ENCODE data around the gene NEUROG1.

Gene NEUROG1

DNA sequence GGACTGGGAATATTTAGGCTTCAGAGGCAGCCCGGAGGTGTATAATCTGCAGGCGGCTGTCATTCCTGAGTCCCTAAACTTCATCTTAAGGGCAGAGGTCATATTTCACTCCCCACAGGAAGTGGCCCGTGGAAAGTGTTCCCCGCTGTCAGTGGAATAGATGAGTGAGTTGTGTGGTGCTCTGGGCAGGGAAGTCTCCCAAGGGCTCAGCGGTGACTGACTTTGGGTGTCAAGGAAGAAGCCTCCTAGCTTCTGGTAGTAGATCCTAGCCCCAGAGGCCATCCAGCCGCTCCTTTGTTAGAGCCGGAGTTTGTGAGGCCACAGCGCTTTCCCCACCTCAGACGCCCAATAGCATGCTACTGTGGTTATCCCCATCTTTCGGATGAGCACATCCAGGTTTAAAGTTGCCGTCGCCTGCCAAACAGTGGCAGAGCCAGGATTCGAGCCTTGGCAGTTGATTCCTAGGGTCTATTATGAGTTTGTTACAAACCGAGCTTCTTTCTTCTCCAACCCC is 44.7 kb downstream of the NEUROG1 start:
- FAIRE-seq: no peak
- TF ChIP-seq POU2F2 (IDR thresholded peaks at IDR 0.05; ENCODE audit: low read depth, low read length): no peak
- no peak for TF ChIP-seq POLR2AphosphoS5 (IDR thresholded peaks at IDR 0.05; ENCODE audit: low read depth, low read length)
- no peak for TF ChIP-seq POLR2A (IDR thresholded peaks at IDR 0.05; ENCODE audit: low read depth, low read length)
- no peak for TF ChIP-seq PAX5 (IDR thresholded peaks at IDR 0.05; ENCODE audit: insufficient read depth, low read length, severe bottlenecking)
- TF ChIP-seq SPI1 (IDR thresholded peaks at IDR 0.05; ENCODE audit: low read depth, low read length): no peak
- TF ChIP-seq TAF1 (IDR thresholded peaks at IDR 0.05; ENCODE audit: low read depth, low read length): no peak
- DNase-seq (ENCODE audit: insufficient read length, low spot score): no peak

DNA sequence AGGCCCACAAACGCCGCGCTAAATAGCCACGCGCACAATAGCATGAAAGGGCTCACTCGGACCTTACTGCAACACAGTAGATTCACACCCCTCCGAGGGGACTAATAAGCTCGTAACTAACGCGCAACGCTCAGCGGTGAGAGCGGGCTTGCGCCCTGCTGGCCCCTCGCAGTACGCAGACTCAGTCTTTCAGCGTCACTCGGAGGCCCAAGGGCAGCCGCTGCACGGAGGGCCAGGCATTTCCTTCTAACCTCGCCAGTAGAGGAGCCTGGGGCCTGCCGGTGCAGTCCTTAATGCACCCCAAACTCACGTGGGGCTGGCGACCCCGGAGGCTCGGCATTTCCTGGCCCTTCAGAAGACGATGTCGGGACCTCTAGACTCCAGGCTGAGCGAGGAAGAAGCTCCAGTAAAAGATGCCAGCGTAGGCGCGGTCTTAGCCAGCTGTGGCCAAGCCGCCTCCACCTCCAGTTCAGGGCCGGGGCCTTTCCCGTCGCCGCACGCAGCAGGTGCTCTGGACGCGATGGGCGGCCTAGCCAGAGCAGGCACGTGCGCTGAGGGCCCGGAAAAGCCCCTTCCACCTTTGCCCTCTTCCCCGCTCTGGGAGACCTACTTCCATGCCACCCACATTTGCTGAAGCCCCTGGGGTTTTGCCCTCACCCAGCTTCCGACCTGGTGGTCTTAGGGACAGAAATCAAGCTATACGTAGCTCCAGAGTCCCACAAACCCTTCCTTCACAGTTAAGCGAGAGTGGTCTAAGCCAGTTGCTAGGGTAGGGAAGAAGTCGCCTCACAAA is 45.3 kb downstream of the NEUROG1 start:
- TF ChIP-seq SPI1 (IDR thresholded peaks at IDR 0.05; ENCODE audit: low read depth, low read length) (no peak), POU2F2 (IDR thresholded peaks at IDR 0.05; ENCODE audit: low read depth, low read length) (no peak), POLR2A (IDR thresholded peaks at IDR 0.05; ENCODE audit: low read depth, low read length) (no peak), POLR2AphosphoS5 (IDR thresholded peaks at IDR 0.05; ENCODE audit: low read depth, low read length) (no peak), PAX5 (IDR thresholded peaks at IDR 0.05; ENCODE audit: insufficient read depth, low read length, severe bottlenecking) (no peak), TAF1 (IDR thresholded peaks at IDR 0.05; ENCODE audit: low read depth, low read length) (no peak)
- no peak for FAIRE-seq
- DNase-seq (ENCODE audit: insufficient read length, low spot score): no peak

DNA sequence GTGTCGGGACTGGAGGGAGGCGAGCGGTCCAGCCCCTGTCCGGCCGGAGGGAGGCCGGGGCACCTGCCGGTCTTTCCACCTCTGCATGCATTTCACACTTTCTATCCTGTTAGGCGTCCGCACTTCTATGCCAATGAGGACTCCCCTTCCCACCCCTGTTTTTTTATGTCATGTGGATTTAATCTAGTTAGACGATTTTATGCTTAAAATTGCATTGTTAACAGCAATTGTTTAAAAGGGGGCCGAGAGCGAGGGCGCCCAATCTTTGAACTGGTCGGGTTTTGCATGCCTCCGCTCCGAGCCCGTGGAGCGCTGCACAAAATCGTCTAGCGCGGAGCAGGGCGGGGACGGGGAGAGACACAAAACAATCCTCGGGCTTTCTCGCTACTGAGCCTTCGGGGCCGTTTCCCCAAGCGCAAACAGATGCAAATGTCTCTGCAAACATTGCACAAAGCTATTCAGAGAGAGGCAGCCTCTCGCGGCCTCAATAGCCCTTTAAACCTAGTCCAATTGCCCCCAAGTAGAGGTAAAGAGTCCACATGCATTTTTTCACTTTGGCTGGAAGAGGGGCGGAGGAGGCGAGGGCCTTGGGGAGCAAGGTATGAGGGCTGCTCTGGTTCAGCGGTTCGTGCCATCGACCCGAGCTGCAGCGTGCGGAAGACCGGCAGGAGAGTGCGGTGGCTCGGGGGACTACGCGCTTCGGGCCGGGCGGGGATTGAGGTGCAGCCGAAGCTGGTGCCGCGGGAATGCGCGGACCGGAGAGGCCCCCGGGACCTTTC is 46.1 kb downstream of the NEUROG1 start:
- no peak for FAIRE-seq
- no peak for DNase-seq (ENCODE audit: insufficient read length, low spot score)
- TF ChIP-seq POLR2A (IDR thresholded peaks at IDR 0.05; ENCODE audit: low read depth, low read length) (no peak), SPI1 (IDR thresholded peaks at IDR 0.05; ENCODE audit: low read depth, low read length) (no peak), TAF1 (IDR thresholded peaks at IDR 0.05; ENCODE audit: low read depth, low read length) (no peak), PAX5 (IDR thresholded peaks at IDR 0.05; ENCODE audit: insufficient read depth, low read length, severe bottlenecking) (no peak), POU2F2 (IDR thresholded peaks at IDR 0.05; ENCODE audit: low read depth, low read length) (no peak), POLR2AphosphoS5 (IDR thresholded peaks at IDR 0.05; ENCODE audit: low read depth, low read length) (no peak)

DNA sequence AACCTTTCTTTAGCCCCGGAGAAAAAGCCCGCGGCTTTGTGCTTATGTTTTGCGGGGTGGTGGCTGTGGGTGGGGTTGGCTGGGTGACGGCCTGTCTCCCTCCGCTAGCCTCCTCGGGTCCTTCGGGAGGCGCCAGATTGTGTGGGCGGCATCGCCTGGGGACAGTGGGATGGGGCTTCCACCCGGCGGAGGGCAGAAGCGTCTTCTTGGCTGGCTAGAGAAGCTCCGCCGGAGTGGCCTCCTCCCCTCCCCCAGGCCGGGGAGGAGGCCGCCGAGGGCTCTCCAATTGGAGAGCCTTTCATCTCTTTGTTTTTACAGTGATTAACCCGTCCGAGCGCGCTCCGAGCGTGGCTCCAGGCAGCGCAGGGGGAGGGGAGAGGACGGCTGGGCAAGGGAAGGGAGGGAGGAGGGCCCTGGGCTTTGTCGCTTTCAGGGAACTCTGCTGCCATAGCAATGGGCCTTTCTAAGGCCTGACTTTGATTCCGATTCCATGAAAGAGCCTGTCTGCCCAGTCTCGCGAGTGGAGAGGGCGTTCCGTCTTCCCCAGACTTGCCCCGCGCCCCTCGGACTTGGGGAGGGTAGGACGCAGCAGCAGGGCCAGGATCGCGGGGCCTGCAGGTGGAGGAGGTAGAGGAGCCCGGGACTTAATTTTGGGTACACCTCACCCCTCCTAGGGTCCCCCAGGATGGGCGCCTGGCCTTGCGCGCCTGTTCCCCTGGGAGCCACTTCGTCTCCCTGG is 46.9 kb downstream of the NEUROG1 start:
- no peak for DNase-seq (ENCODE audit: insufficient read length, low spot score)
- no peak for FAIRE-seq
- TF ChIP-seq POLR2A (IDR thresholded peaks at IDR 0.05; ENCODE audit: low read depth, low read length): no peak
- TF ChIP-seq SPI1 (IDR thresholded peaks at IDR 0.05; ENCODE audit: low read depth, low read length): no peak
- TF ChIP-seq POLR2AphosphoS5 (IDR thresholded peaks at IDR 0.05; ENCODE audit: low read depth, low read length): no peak
- TF ChIP-seq POU2F2 (IDR thresholded peaks at IDR 0.05; ENCODE audit: low read depth, low read length): no peak

DNA sequence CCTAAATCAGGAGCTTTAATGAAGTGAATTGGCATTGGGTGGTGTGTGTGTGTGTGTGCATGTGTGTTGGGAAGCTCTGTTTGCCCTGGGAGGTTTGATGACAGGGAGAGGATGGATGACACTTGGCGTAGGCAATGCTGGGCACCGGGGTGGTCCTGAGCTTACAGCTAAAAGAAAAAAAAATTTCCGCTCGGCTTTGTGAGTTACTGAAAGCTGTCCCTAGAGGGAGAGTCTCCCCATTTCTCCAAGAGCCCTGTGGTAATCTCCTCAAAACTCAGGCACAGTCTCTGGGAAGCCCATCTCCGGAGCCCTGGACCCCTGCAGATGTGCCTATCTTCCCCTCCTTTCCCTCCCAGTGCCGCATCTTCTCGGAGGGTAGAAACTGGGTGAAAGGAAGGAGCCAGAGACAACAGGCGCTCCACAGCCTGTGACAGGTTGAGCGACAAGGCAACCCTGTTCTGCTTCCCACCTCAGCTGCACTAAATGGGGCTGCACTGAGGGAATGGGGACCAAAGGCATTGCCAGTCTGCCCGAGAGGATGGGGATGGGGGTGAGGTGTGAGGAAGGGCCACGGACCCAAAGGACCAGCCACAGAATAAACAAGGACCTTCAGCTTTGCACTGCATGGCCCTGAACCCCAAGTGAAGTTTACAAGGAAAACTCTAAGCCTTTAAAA is 47.8 kb downstream of the NEUROG1 start:
- TF ChIP-seq SPI1 (IDR thresholded peaks at IDR 0.05; ENCODE audit: low read depth, low read length) (no peak), PAX5 (IDR thresholded peaks at IDR 0.05; ENCODE audit: insufficient read depth, low read length, severe bottlenecking) (no peak), POLR2AphosphoS5 (IDR thresholded peaks at IDR 0.05; ENCODE audit: low read depth, low read length) (no peak), POLR2A (IDR thresholded peaks at IDR 0.05; ENCODE audit: low read depth, low read length) (no peak), TAF1 (IDR thresholded peaks at IDR 0.05; ENCODE audit: low read depth, low read length) (no peak)
- FAIRE-seq: no peak
- no peak for DNase-seq (ENCODE audit: insufficient read length, low spot score)

DNA sequence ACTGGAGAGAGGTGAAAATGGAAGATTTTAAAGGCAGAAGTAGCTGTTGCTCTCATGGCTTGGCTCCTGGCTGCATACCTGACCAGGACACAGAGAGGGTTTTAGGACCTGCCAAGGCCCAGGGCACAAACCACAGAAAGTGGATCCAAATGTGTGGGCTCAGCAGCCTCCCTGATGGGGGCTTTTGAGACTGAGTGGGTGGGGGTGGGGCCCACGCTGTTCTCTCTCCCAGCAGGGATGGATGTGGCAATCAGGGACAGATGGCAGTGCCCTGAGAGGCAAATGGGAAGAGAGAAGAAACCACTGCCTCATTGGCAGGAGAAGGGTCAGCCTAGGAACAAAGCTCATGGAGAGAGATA is 48.7 kb downstream of the NEUROG1 start:
- no peak for TF ChIP-seq PAX5 (IDR thresholded peaks at IDR 0.05; ENCODE audit: insufficient read depth, low read length, severe bottlenecking)
- TF ChIP-seq SPI1 (IDR thresholded peaks at IDR 0.05; ENCODE audit: low read depth, low read length): no peak
- TF ChIP-seq POLR2AphosphoS5 (IDR thresholded peaks at IDR 0.05; ENCODE audit: low read depth, low read length): no peak
- TF ChIP-seq POLR2A (IDR thresholded peaks at IDR 0.05; ENCODE audit: low read depth, low read length): no peak
- TF ChIP-seq TAF1 (IDR thresholded peaks at IDR 0.05; ENCODE audit: low read depth, low read length): no peak
- TF ChIP-seq POU2F2 (IDR thresholded peaks at IDR 0.05; ENCODE audit: low read depth, low read length): no peak
- FAIRE-seq: no peak

DNA sequence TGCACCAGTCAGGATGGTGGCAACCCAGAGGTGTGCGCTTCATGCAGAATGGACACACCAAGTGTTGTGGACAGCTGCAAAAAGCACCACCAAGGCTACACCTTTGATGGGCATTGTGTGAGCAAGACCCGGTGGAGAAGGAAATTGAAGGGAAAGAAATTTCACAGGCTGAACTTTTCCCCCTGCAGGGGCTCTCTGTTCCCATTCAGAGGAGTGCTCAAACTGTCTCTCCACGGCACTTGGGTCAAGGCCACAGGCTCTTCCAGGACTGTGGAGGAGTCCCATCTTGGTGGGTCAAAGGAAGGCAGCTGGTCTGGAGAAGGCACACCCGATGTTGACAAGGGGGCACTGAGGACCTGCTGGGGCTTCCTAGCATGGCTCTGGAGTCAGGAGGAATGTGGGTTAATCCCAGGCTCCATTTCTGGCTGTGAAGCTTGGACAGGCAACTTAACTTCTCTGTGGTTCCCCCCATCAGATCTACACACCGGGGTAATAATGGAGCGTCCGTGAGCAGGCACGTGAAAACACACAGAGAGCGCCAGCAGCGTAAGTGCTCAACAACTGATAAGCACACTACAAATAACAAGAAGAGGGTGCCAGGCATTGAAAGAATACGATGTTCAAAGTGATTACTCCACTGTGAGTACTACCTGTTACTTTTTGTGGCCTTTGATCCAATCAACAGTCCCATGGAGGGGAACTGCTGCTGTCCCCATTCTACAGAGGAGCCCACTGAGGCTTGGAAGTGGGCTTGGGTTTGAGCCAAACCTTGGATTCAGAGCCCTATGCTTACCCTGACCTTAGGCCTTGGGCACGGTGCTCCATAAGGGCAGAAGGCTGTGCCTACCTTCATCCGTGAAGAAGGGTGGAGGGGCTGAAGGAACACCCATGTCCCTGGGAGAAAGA is 49.4 kb downstream of the NEUROG1 start:
- TF ChIP-seq POLR2AphosphoS5 (IDR thresholded peaks at IDR 0.05; ENCODE audit: low read depth, low read length) (no peak), SPI1 (IDR thresholded peaks at IDR 0.05; ENCODE audit: low read depth, low read length) (no peak)
- DNase-seq (ENCODE audit: insufficient read length, low spot score): no peak
- FAIRE-seq: no peak

More for the DNA sequence above, 48.7 kb downstream of the NEUROG1 start:
- DNase-seq (ENCODE audit: insufficient read length, low spot score): no peak

DNA sequence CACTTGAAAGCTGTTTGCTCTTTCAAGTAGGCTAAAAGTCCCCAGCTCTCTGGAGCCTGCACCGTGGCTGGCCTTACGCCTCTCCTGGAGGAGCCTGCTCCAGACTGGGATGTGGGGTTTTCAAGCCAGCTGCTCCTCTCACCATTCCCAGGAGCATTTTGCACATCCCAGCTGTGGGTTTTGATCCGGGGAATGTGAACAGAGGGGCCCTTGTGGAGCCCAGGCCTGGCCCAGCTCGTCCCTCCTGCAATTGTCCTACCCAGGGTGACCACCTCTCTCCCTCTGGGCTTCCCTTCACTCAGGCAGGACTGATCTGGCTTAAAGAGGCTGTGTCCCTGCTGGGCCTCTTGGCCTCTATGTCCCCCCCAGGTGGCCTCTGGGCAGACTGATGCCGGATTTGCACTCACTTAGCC is 51.1 kb downstream of the NEUROG1 start:
- DNase-seq (ENCODE audit: insufficient read length, low spot score): no peak
- TF ChIP-seq PAX5 (IDR thresholded peaks at IDR 0.05; ENCODE audit: insufficient read depth, low read length, severe bottlenecking) (no peak), POLR2AphosphoS5 (IDR thresholded peaks at IDR 0.05; ENCODE audit: low read depth, low read length) (no peak)
- FAIRE-seq: no peak
